HepG2 (cell line): Measurements from ENCODE around the gene EPHA1. TPM values are rescaled to one million over a fixed set of nuclear protein-coding genes. Genes with fewer than 3 reads are reported as not detected.

ENCODE experiments used
- MTA1 ChIP-seq: sonication (generic); formaldehyde crosslinking; IDR thresholded peaks from 2 replicates; pipeline ENCODE4 v1.4.0; 2020; ENCODE audit warnings: missing genetic modification reagents, mild to moderate bottlenecking, borderline replicate concordance
- NR2F2 ChIP-seq: IDR thresholded peaks from 2 replicates; pipeline ENCODE4 v1.6.1; 2012; ENCODE audit warnings: low read depth, inconsistent platforms, borderline replicate concordance
- RNF2 ChIP-seq: fragments of 450-650 bp; conservative IDR thresholded peaks from 2 replicates; pipeline ENCODE4 v1.6.1; 2016; ENCODE audit warnings: low read depth
- YEATS4 ChIP-seq: sonication (generic); formaldehyde crosslinking; IDR thresholded peaks from 2 replicates; pipeline ENCODE4 v1.4.0; 2020; ENCODE audit warnings: missing genetic modification reagents, borderline replicate concordance
- ZNF33A ChIP-seq: sonication (generic); formaldehyde crosslinking; IDR thresholded peaks from 2 replicates; pipeline ENCODE4 v1.5.1; 2020; ENCODE audit warnings: missing genetic modification reagents, mild to moderate bottlenecking, moderate library complexity, borderline replicate concordance
- ZNF510 ChIP-seq: sonication (generic); formaldehyde crosslinking; IDR thresholded peaks from 2 replicates; pipeline ENCODE4 v1.4.0; 2020; ENCODE audit warnings: low read depth, mild to moderate bottlenecking, missing genetic modification reagents
- ZNF547 ChIP-seq: sonication (generic); formaldehyde crosslinking; IDR thresholded peaks from 2 replicates; pipeline ENCODE4 v1.5.1; 2020; ENCODE audit warnings: mild to moderate bottlenecking, missing genetic modification reagents
- polyA plus RNA-seq, 8 experiments: library from polyadenylated mRNA; depleted of rRNA in 3 of 8; stranded (reverse) in 7 of 8; unstranded in 1 of 8; fragments of >200 nt; fragmentation: Illumina TruSeq in 4 of 8; extraction: Trizol in 4 of 8; gene quantifications; 2 replicates each; pipeline versions ENCODE4 v1.2.1 to v1.2.3, GENCODE V29; 2011 to 2016; ENCODE audit warnings: low read depth in 4 of 8, missing spikeins in 1 of 8, mixed read lengths in 1 of 8; ENCODE audit not compliant: insufficient read depth in 1 of 8
- total RNA-seq, 5 experiments: library from RNA; depleted of rRNA; stranded (reverse); fragments of >200 nt; fragmentation: Illumina TruSeq; extraction: Trizol; gene quantifications; 2 replicates each; pipeline ENCODE4 v1.2.3, GENCODE V29; 2016; ENCODE audit warnings: low read depth in 1 of 5
- TF ChIP-seq, protein P1 (sequence below): sonication (generic); formaldehyde crosslinking; IDR thresholded peaks from 2 replicates; pipeline ENCODE4 v1.4.0; 2020; ENCODE audit warnings: mild to moderate bottlenecking, missing genetic modification reagents
- TF ChIP-seq, protein P2 (sequence below): sonication (generic); formaldehyde crosslinking; IDR thresholded peaks from 2 replicates; pipeline ENCODE4 v1.4.0; 2020; ENCODE audit warnings: mild to moderate bottlenecking, low read depth, missing genetic modification reagents
- TF ChIP-seq, protein P3 (sequence below): sonication (generic); formaldehyde crosslinking; IDR thresholded peaks from 2 replicates; pipeline ENCODE4 v1.5.0; 2020; ENCODE audit warnings: missing genetic modification reagents, mild to moderate bottlenecking, borderline replicate concordance
- TF ChIP-seq, protein P4 (sequence below): IDR thresholded peaks from 2 replicates; pipeline ENCODE4 v1.6.1; 2012; ENCODE audit warnings: low read length, improper control_type of control experiment
- TF ChIP-seq, protein P5 (sequence below): sonication (generic); formaldehyde crosslinking; IDR thresholded peaks from 2 replicates; pipeline ENCODE4 v1.4.0; 2020; ENCODE audit warnings: missing genetic modification reagents

EPHA1 gene
- total and polyA plus RNA-seq, 2 of the 13 experiments (the other 11 are each of a cell fraction or from before 2014, with no cell fraction given) = 4.6 to 17.1 TPM

DNA sequence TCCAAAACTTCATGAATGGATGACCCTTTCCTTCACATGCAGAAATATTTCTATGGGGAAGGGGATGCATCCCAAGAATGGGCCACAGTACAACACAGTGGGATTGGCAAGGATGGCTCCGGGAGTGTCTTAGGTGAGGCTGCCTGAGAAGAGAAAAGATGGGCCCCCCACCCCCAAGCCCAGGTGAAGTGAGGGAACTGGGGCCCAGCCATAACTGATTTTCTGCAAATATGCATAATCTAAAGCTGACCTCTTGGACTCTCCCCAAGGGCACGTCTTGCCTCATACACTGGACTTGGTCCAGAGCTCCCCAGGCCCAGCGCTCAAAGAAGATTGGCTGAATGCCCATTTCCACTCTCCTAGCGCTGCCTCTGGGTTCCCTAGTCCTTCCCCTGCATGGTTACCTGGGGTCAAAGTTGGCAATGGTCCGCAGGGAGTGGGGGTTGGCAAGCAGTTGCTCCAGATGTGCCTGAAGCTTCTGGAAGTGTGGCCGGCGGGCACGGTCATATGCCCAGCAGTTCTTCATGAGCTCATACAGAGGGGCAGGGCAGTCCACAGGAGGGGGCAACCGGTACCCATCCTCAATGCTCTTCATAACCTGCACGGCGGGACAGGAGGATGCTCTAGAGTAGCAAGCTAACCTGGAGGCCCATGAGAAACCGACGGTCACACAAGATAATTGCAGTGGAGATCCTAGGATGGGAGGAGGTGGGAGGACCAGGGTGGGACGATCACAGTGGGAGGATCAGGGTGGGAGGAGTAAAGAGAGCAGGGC is 15.2 kb downstream of the EPHA1 start (continued):
- TF ChIP-seq, protein P1, sequence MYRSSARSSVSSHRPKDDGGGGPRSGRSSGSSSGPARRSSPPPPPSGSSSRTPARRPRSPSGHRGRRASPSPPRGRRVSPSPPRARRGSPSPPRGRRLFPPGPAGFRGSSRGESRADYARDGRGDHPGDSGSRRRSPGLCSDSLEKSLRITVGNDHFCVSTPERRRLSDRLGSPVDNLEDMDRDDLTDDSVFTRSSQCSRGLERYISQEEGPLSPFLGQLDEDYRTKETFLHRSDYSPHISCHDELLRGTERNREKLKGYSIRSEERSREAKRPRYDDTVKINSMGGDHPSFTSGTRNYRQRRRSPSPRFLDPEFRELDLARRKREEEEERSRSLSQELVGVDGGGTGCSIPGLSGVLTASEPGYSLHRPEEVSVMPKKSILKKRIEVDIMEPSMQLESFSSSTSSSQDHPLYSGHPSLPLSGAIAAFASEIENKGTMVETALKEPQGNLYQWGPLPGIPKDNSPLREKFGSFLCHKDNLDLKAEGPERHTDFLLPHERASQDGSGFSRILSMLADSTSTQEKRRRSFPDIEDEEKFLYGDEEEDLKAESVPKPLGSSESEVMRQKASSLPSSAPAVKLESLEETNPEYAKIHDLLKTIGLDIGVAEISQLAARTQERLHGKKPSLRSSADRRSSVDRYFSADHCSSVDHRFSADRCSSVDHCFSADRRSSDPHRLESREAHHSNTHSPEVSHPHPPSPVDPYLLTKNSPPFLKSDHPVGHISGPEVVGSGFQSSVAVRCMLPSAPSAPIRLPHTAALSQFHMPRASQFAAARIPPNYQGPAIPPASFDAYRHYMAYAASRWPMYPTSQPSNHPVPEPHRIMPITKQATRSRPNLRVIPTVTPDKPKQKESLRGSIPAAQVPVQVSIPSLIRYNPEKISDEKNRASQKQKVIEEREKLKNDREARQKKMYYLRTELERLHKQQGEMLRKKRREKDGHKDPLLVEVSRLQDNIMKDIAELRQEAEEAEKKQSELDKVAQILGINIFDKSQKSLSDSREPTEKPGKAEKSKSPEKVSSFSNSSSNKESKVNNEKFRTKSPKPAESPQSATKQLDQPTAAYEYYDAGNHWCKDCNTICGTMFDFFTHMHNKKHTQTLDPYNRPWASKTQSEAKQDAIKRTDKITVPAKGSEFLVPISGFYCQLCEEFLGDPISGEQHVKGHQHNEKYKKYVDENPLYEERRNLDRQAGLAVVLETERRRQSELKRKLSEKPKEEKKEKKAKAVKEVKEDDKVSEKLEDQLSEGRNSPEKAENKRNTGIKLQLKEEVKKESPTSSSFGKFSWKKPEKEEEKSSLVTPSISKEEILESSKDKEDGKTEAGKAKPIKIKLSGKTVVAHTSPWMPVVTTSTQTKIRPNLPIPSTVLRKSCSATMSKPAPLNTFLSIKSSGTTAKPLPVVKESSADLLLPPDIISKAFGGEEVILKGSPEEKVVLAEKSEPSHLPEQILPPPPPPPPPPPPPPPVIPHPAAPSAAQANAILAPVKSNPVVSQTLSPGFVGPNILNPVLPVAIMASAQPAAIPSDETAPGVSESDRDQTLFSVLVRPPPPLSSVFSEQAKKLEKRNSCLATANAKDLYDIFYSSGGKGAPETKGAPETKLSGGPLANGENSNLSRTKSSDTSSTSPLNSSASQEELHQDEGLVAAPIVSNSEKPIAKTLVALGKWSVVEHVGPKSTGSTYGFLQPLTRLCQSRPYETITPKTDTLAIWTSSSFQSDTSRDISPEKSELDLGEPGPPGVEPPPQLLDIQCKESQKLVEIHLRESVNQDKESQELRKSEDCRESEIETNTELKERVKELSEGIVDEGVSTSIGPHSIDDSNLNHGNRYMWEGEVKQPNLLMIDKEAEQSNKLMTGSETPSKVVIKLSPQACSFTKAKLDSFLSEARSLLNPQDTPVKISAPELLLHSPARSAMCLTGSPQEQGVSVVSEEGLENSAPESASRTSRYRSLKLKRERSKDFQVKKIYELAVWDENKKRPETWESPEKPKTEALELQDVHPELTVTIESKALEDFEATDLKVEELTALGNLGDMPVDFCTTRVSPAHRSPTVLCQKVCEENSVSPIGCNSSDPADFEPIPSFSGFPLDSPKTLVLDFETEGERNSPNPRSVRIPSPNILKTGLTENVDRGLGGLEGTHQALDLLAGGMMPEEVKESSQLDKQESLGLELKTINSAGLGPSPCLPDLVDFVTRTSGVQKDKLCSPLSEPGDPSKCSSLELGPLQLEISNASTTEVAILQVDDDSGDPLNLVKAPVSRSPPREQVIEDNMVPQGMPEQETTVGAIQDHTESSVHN (CRISPR knock-in tag) = no peak
- TF ChIP-seq RNF2 (no peak), ZNF33A (no peak), YEATS4 (CRISPR knock-in tag) (no peak), ZNF547 (0 out of 2 replicates have a peak, but pooled peaks have one; percentile 55), NR2F2 (0 out of 2 replicates have a peak, but pooled peaks have one; percentile 67), ZNF510 (CRISPR knock-in tag) (no peak), MTA1 (peak; percentile 95)
- TF ChIP-seq, protein P2, sequence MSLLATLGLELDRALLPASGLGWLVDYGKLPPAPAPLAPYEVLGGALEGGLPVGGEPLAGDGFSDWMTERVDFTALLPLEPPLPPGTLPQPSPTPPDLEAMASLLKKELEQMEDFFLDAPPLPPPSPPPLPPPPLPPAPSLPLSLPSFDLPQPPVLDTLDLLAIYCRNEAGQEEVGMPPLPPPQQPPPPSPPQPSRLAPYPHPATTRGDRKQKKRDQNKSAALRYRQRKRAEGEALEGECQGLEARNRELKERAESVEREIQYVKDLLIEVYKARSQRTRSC (CRISPR knock-in tag) = no peak
- TF ChIP-seq, protein P3, sequence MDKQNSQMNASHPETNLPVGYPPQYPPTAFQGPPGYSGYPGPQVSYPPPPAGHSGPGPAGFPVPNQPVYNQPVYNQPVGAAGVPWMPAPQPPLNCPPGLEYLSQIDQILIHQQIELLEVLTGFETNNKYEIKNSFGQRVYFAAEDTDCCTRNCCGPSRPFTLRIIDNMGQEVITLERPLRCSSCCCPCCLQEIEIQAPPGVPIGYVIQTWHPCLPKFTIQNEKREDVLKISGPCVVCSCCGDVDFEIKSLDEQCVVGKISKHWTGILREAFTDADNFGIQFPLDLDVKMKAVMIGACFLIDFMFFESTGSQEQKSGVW = no peak
- TF ChIP-seq, protein P4, sequence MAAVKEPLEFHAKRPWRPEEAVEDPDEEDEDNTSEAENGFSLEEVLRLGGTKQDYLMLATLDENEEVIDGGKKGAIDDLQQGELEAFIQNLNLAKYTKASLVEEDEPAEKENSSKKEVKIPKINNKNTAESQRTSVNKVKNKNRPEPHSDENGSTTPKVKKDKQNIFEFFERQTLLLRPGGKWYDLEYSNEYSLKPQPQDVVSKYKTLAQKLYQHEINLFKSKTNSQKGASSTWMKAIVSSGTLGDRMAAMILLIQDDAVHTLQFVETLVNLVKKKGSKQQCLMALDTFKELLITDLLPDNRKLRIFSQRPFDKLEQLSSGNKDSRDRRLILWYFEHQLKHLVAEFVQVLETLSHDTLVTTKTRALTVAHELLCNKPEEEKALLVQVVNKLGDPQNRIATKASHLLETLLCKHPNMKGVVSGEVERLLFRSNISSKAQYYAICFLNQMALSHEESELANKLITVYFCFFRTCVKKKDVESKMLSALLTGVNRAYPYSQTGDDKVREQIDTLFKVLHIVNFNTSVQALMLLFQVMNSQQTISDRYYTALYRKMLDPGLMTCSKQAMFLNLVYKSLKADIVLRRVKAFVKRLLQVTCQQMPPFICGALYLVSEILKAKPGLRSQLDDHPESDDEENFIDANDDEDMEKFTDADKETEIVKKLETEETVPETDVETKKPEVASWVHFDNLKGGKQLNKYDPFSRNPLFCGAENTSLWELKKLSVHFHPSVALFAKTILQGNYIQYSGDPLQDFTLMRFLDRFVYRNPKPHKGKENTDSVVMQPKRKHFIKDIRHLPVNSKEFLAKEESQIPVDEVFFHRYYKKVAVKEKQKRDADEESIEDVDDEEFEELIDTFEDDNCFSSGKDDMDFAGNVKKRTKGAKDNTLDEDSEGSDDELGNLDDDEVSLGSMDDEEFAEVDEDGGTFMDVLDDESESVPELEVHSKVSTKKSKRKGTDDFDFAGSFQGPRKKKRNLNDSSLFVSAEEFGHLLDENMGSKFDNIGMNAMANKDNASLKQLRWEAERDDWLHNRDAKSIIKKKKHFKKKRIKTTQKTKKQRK = no peak
- TF ChIP-seq, protein P5, sequence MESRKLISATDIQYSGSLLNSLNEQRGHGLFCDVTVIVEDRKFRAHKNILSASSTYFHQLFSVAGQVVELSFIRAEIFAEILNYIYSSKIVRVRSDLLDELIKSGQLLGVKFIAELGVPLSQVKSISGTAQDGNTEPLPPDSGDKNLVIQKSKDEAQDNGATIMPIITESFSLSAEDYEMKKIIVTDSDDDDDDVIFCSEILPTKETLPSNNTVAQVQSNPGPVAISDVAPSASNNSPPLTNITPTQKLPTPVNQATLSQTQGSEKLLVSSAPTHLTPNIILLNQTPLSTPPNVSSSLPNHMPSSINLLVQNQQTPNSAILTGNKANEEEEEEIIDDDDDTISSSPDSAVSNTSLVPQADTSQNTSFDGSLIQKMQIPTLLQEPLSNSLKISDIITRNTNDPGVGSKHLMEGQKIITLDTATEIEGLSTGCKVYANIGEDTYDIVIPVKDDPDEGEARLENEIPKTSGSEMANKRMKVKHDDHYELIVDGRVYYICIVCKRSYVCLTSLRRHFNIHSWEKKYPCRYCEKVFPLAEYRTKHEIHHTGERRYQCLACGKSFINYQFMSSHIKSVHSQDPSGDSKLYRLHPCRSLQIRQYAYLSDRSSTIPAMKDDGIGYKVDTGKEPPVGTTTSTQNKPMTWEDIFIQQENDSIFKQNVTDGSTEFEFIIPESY (CRISPR knock-in tag) = no peak
